ENCODE measurements around the gene KLHDC8A. TPM values are rescaled to one million over a fixed set of nuclear protein-coding genes. Genes with fewer than 3 reads are reported as not detected.

The KLHDC8A gene
- total and polyA plus RNA-seq, 2 donors (not counting 3 experiments of a cell fraction or from before 2014, with no cell fraction given), result not detected

GRCh38 chr1:205350124-205350523 is 6.6 kb downstream of the KLHDC8A start:
- dilution Hi-C loops (cut with MboI; ENCODE audit: extremely low pct_ligation_motif_present, low sequenced_read_pairs) (no loop called here), intact Hi-C loops (cut with micrococcal nuclease) (no loop called here)
- Histone ChIP-seq H3K9me3 (replicated peaks; ENCODE audit: control insufficient read depth, insufficient read depth, low read length) (no peaks in the 10 kb centered on the region), H3K27ac (ENCODE audit: insufficient read depth, low read depth, low read length) (no peak overlapping the region), H3K9me1 (replicated peaks; ENCODE audit: control insufficient read depth, extremely low read depth, insufficient read depth, low read length) (no peaks in the 10 kb centered on the region), H3K79me2 (ENCODE audit: control insufficient read depth, insufficient read depth, low read length) (no peaks in the 10 kb centered on the region), H2AFZ (ENCODE audit: low read depth, low read length) (no peak overlapping the region), H4K20me1 (replicated peaks; ENCODE audit: control insufficient read depth, extremely low read depth, insufficient read depth, low read length) (no peaks in the 10 kb centered on the region), H3K4me3 (replicated peaks in 1 of 3; ENCODE audit: insufficient read depth in 1 of 3, low read depth in 1 of 3, low read length in 3 of 3) (no peak overlapping the region), H3K4me2 (ENCODE audit: insufficient read depth, low read length) (no peak overlapping the region), H3K27me3 (ENCODE audit: control insufficient read depth in 2 of 2, insufficient read depth in 2 of 2, low read length in 2 of 2) (peaks cover 42 to 44% of the 10 kb centered on the region in 2 experiments), H3K9ac (replicated peaks; ENCODE audit: extremely low read depth, insufficient read depth, low read length) (no peak overlapping the region), H3K36me3 (ENCODE audit: control insufficient read depth in 2 of 2, extremely low read depth in 1 of 2, insufficient read depth in 2 of 2, low read length in 2 of 2) (no peaks in the 10 kb centered on the region), H3K4me1 (ENCODE audit: control insufficient read depth, extremely low read depth, insufficient read depth, low read length) (no peaks in the 10 kb centered on the region)
- TF ChIP-seq FOS (IDR thresholded peaks at IDR 0.05; ENCODE audit: borderline replicate concordance, insufficient read depth, low read length) (no peak), GATA2 (IDR thresholded peaks at IDR 0.05; ENCODE audit: insufficient read depth, insufficient read length, low read depth, low read length) (no peak), JUN (IDR thresholded peaks at IDR 0.05; ENCODE audit: borderline replicate concordance, insufficient read depth, insufficient read length, low read depth) (no peak), EZH2 (IDR thresholded peaks at IDR 0.05; ENCODE audit: borderline replicate concordance, low read depth, low read length, severe bottlenecking) (no peak), POLR2A (IDR thresholded peaks at IDR 0.05; ENCODE audit: low read depth, low read length) (no peak), MAX (IDR thresholded peaks at IDR 0.05; ENCODE audit: insufficient read depth, insufficient read length) (no peak), POLR2AphosphoS5 (IDR thresholded peaks at IDR 0.05; ENCODE audit: insufficient read depth, low read depth, low read length) (no peak)
- TF ChIP-seq, protein P1, sequence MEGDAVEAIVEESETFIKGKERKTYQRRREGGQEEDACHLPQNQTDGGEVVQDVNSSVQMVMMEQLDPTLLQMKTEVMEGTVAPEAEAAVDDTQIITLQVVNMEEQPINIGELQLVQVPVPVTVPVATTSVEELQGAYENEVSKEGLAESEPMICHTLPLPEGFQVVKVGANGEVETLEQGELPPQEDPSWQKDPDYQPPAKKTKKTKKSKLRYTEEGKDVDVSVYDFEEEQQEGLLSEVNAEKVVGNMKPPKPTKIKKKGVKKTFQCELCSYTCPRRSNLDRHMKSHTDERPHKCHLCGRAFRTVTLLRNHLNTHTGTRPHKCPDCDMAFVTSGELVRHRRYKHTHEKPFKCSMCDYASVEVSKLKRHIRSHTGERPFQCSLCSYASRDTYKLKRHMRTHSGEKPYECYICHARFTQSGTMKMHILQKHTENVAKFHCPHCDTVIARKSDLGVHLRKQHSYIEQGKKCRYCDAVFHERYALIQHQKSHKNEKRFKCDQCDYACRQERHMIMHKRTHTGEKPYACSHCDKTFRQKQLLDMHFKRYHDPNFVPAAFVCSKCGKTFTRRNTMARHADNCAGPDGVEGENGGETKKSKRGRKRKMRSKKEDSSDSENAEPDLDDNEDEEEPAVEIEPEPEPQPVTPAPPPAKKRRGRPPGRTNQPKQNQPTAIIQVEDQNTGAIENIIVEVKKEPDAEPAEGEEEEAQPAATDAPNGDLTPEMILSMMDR (IDR thresholded peaks at IDR 0.05; ENCODE audit: extremely low read depth in 1 of 2, insufficient read depth in 1 of 2, low read depth in 1 of 2, low read length in 2 of 2), result no peak
- CTCF ChIA-PET, result interaction anchor here (1.0 to 4.9 kb wide), 7 partner anchors 10 to 179 kb away, joined by 3 to 24 read pairs (median 4); no protein-coding TSS in a partner anchor
- no peak for FAIRE-seq
- DNase-seq (ENCODE audit: low read depth, low spot score), result no peak
- BruUV-seq (replicated peaks), result no TSS peak
- POLR2A ChIA-PET, result no interaction called here
